Activated T-cell treated with anti-CD3 and anti-CD28 coated beads for 1 hour (primary cell): ENCODE data around the gene CCL24.
"Not testable (repeated sequence)": the region's sequence is repeated elsewhere in the genome, so short reads cannot be mapped to it uniquely, and the experiment has no call there.

Experiments used
- DNase-seq: peaks from one replicate; pipeline ENCODE4 v3.0.0-alpha.2; 2020; ENCODE audit warnings: low read depth

Gene CCL24

DNA sequence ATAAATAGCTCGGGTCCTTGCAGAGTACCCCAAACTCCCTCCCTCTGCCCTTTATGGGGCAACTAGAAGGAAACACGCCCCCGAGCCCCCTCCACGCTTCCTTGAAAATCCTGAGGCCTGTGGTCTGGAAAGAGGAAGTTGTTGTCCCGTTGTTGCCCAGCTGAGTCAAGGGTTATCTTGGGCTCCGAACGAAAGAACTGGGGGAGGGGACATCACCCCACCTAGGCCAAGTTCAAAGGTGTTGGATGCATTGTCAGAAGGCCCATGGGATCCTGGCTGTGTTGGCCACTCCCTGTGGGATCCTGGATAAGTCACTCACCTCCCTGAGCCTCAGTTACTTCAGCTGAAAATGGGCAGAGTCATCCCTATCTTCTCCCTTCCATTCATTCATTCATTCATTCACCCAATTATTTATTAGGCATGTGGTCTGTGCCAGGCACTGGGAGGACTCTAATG lies at the start of gene CCL24:
CCL24 (minus strand) TSS at position 26 of the 456 bp plus-strand sequence. CDS start 91 bp downstream, outside the sequence.
- DNase-seq: no peak

DNA sequence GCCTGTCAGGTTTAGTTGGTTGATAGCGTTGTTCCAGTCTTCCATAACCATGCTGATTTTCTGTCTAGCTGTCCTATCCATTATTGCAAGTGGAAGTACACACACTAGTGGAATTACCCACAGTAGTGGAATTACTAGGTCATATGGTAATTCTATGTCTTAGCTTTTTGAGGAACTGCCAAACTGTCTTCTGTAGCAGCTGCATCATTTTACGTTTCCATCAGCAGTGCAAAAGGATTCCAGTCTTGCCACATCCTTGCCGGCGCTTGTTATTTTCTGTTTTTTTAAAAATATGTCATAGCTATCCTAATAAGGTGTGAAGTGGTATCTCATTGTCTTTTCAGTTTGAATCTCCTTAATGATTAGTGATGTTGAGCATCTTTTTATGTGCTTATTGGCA lies 48.0 kb upstream of the CCL24 start:
- no peak for DNase-seq

- no peak for DNase-seq
These were observed 44.8 kb upstream of the CCL24 start for GRCh38 chr7:75858410-75858809.

GRCh38 chr7:75856536-75856935 lies 42.9 kb upstream of the CCL24 start:
- no peak for DNase-seq

GRCh38 chr7:75854813-75855345 lies 41.3 kb upstream of the CCL24 start:
- not testable (repeated sequence) for DNase-seq

DNA sequence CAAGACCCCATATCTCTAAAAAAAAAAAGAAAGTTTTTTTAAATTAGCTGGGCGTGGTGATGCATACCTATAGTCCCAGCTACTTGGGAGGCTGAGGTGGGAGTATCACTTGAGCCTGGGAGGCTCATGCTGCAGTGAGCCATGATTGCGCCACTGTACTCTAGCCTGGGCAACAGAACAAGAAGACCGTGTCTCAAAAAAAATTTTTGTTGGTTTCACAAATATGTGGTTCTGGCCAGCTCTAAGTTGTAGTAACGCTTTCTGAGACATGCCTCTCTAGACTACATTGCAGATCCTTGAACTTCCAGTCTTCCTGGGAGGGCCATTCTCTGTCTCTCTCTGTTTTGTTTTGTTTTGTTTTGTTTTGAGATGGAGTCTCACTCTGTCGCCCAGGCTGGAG lies 40.6 kb upstream of the CCL24 start:
- no peak for DNase-seq

GRCh38 chr7:75850235-75850634 lies 36.6 kb upstream of the CCL24 start:
- no peak for DNase-seq

DNA sequence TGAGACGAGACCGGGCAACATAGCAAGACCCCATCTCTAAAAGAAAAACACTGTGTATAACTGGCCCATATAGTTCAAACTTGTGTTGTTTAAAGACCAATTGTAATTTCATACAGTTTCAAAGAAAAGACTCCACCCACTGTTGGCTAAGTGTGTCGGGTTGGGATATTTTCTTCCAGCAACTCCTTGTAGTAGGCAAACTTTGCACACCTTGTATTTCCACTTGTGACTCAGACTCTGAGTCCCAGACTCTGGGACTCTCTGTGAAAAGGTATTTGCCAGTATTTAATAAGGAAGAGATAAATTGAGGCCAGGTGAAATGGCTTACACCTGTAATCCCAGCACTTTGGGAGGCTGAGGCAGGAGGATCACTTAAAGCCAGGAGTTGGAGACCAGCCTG lies 36.0 kb upstream of the CCL24 start:
- no peak for DNase-seq

DNA sequence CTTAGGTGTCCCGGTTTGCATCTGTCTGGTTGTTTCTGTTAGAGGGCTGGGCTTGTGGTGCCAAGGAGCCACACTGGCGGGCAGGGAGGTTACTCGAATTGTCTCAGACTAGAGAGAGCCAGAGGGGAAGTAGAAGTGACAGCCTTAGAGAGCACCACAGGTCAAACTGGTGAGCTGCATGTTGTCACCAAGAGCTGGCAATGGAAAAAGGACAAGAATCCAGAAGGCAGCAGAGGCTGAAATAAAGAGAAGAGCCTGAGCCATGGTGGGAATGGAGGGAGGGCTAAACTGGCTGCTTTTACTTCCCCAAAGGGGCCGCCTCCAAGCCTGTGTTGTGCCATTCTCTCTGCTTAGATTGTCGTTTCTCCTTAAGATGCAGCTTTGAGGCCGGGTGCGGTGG lies 34.1 kb upstream of the CCL24 start:
- DNase-seq: no peak

- not testable (repeated sequence) for DNase-seq
These were observed 31.5 kb upstream of the CCL24 start for GRCh38 chr7:75845132-75845531.

GRCh38 chr7:75844158-75844557 lies 30.6 kb upstream of the CCL24 start:
- no peak for DNase-seq

DNA sequence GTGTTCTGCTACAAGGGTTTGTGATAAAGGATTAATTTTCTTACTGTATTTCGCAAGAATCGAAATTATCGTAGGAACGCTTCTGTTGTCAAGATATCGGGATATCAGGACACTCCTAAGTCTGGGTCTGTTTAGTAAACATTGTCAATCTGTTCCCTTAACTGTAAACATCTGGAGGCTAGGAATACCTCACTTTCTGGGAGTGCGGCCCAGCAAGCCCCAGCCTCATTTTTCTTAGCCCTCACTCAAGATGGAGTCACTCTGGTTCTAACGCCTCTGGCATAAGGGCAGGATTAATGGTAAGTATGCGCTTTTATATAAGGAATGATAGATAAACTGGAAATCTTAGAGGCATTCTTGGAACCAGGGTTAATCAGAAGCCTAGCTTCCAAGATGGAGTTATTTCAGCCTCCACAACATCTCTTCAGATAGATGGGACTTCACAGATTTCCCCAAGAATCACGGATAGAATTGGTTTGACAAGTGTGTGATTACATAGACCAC lies 30.1 kb upstream of the CCL24 start:
- no peak for DNase-seq

- no peak for DNase-seq
These were observed 29.3 kb upstream of the CCL24 start for GRCh38 chr7:75842836-75843446.

- DNase-seq: no peak
These were observed 26.4 kb upstream of the CCL24 start for GRCh38 chr7:75840029-75840428.

GRCh38 chr7:75838281-75838930 lies 24.8 kb upstream of the CCL24 start:
- DNase-seq: not testable (repeated sequence)

- DNase-seq: no peak
These were observed 23.2 kb upstream of the CCL24 start for GRCh38 chr7:75836798-75837197.

GRCh38 chr7:75835688-75836285 lies 22.2 kb upstream of the CCL24 start:
- DNase-seq: no peak

- DNase-seq: not testable (repeated sequence)
These were observed 20.1 kb upstream of the CCL24 start for GRCh38 chr7:75833662-75834061.

- DNase-seq: no peak
These were observed 17.4 kb upstream of the CCL24 start for GRCh38 chr7:75830978-75831377.

DNA sequence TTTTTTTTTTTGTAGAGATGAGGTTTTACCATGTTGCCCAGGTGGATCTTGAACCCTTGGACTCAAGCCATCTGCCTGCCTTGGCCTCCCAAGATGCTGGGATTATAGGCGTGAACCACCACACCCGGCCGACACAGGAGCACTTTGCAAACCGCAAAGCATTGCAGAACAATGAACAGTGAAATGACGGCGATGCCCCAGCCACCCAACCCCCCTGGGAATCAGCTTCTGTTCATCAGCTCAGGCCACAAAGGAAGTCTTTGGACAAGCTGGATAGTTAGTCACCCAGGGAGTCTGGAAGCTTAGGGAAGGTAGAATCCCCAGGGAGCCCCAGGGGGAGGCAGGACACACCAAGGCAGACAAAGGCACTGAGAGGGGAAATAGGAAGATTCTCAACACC lies 16.1 kb upstream of the CCL24 start:
- not testable (repeated sequence) for DNase-seq

GRCh38 chr7:75823198-75823910 lies 9.7 kb upstream of the CCL24 start:
- no peak for DNase-seq

GRCh38 chr7:75820688-75821087 lies 7.1 kb upstream of the CCL24 start:
- DNase-seq: no peak
